ENCODE data around the gene CPNE5. TPM values are rescaled to one million over a fixed set of nuclear protein-coding genes. Genes with fewer than 3 reads are reported as not detected.
"Not testable (repeated sequence)": the region's sequence is repeated elsewhere in the genome, so short reads cannot be mapped to it uniquely, and the experiment has no call there.

The CPNE5 gene
- total and polyA plus RNA-seq, 8 donors: 0.19 to 1.5 (median 0.58) TPM

GRCh38 chr6:36714511-36714910 lies 124.7 kb downstream of the CPNE5 start:
- Histone ChIP-seq H3K36me3 (no peaks in the 10 kb centered on the region), H3K27me3 (no peaks in the 10 kb centered on the region), H3K4me1 (no peaks in the 10 kb centered on the region), H3K27ac (no peak overlapping the region), H3K4me3 (no peak overlapping the region), H3K9me3 (no peaks in the 10 kb centered on the region)
- intact Hi-C loops (cut with DNase I): no loop called here
- ATAC-seq (no peak), DNase-seq (no peak), FAIRE-seq (no peak)
- whole genome bisulfite sequencing, 2 donors: 82 to 83% methylated on average over 7 to 10 of the region's 10 CpGs
- no peak for TF ChIP-seq CTCF (IDR thresholded peaks at IDR 0.05)

DNA sequence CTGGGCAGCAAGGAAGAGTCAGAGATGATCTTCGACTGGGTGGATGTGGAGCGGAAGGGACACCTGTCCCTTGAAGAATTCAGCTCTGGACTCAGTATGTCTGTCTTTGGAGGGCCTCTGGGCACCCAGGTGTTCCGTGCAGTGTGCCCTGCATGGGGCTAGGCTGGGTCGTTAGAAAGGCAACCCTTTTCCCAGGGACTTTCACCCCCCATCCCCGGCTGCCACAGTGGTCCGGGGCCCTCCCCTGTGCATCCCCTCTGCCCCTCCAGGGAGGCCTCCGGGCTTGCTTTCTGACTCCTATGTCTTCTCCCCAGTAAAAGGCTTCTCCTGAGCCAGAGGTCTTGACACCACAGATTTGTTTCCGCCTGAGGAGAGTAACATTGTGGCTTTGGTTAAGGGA lies 125.4 kb downstream of the CPNE5 start:
- no peaks in the 10 kb centered on the region for H3K27me3 ChIP-seq
- no peak overlapping the region for H3K27ac ChIP-seq
- intact Hi-C loops (cut with DNase I): no loop called here
- no peak overlapping the region for H3K4me3 ChIP-seq
- FAIRE-seq (no peak), DNase-seq (no peak), ATAC-seq (no peak)
- 81 to 82% methylated on average over 8 of the region's 8 CpGs for WGBS, 2 donors
- no peaks in the 10 kb centered on the region for H3K9me3 ChIP-seq
- H3K4me1 ChIP-seq: no peaks in the 10 kb centered on the region
- TF ChIP-seq CTCF (IDR thresholded peaks at IDR 0.05): no peak
- no peaks in the 10 kb centered on the region for H3K36me3 ChIP-seq

- no peak for DNase-seq
- H3K27ac ChIP-seq: no peak overlapping the region
- no peak for FAIRE-seq
- intact Hi-C loops (cut with DNase I): no loop called here
- WGBS, 2 donors: 90 to 94% methylated on average over 4 of the region's 4 CpGs
- H3K27me3 ChIP-seq: no peaks in the 10 kb centered on the region
- TF ChIP-seq CTCF (IDR thresholded peaks at IDR 0.05): no peak
- no peak for ATAC-seq
- no peaks in the 10 kb centered on the region for H3K36me3 ChIP-seq
- no peaks in the 10 kb centered on the region for H3K9me3 ChIP-seq
- H3K4me3 ChIP-seq: no peak overlapping the region
- H3K4me1 ChIP-seq: no peaks in the 10 kb centered on the region
These were observed 126.4 kb downstream of the CPNE5 start for GRCh38 chr6:36712816-36713215.

- no peak for FAIRE-seq
- ATAC-seq: no peak
- H3K36me3 ChIP-seq: no peaks in the 10 kb centered on the region
- no peaks in the 10 kb centered on the region for H3K27me3 ChIP-seq
- WGBS, 2 donors: 70 to 85% methylated on average over 1 of the region's 1 CpG
- no peaks in the 10 kb centered on the region for H3K9me3 ChIP-seq
- intact Hi-C loops (cut with DNase I): no loop called here
- no peak overlapping the region for H3K27ac ChIP-seq
- H3K4me3 ChIP-seq: no peak overlapping the region
- H3K4me1 ChIP-seq: no peaks in the 10 kb centered on the region
- TF ChIP-seq CTCF (IDR thresholded peaks at IDR 0.05): no peak
- DNase-seq: no peak
These were observed 132.9 kb downstream of the CPNE5 start for GRCh38 chr6:36706339-36706738.

DNA sequence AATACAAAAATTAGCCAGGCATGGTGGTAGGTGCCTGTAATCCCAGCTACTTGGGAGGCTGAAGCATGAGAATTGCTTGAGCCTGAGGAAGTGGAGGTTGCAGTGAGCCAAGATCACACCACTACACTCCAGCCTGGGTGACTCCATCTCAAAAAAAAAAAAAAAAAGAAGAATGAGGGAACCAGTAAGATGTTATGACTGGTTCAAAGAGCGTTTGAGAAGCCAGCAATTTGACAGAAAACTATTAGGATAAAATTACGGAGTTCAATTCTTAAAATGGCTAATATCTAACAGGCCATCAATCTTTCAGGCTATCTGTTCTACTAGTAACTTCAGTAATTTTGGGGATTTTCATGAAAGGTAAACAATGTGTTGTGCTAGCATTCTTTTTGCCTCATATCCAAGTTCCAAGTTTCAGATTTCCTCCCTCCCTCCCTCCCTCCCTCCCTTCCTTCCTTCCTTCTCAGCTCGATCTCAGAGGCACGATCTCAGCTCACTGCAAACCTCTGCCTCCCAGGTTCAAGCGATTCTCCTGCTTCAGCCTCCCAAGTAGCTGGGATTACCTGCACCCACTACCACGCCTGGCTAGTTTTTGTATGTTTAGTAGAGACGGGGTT lies 134.2 kb downstream of the CPNE5 start:
- FAIRE-seq; intact Hi-C loops (cut with DNase I); ATAC-seq; H3K27me3 ChIP-seq; H3K27ac ChIP-seq; H3K9me3 ChIP-seq; H3K4me3 ChIP-seq; H3K36me3 ChIP-seq; DNase-seq; H3K4me1 ChIP-seq: not testable (repeated sequence)
- WGBS, 2 donors: 76 to 81% methylated on average over 7 of the region's 7 CpGs

All from pancreas (tissue), 10 donors.